Measurements from ENCODE around the gene SLA2.

- TF ChIP-seq CTCF (conservative IDR thresholded peaks at IDR 0.05) (no peak), ZFX (IDR thresholded peaks at IDR 0.05) (no peak)
Observed at GRCh38 chr20:36572701-36573102, 73.3 kb downstream of the SLA2 start.
